ENCODE results near the gene TGM2.

Gene TGM2

DNA sequence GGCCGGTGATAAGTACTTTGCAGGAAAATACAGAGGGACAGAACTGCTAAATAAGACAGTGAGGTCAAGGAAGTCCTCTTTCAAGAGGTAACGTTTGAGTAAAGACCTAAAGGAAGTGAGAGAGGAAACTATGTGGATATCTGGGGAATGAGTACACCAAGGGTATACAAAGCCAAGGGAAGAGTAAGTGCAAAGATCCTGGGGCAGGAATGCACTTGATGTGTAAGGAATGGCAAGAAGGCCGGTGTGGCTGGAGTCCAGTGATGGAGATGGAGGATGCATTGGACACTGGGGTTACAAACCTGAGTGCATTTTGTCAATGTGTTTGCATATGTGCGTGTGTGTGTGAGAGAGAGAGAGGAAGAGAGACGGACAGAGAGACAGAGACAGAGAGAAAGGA lies 32.1 kb upstream of the TGM2 start:
- Histone ChIP-seq H3K27me3 (ENCODE audit: control insufficient read depth, insufficient read depth, low read length) (no peaks in the 10 kb centered on the region), H3K36me3 (ENCODE audit: control insufficient read depth, insufficient read depth, low read length) (no peaks in the 10 kb centered on the region), H3K4me1 (ENCODE audit: control insufficient read depth, insufficient read depth, low read length) (no peaks in the 10 kb centered on the region), H3K9ac (ENCODE audit: low read depth, low read length) (no peak overlapping the region), H3K9me3 (ENCODE audit: control insufficient read depth, insufficient read depth, low read length) (no peaks in the 10 kb centered on the region), H3K4me3 (ENCODE audit: low read depth, low read length) (no peak overlapping the region)

DNA sequence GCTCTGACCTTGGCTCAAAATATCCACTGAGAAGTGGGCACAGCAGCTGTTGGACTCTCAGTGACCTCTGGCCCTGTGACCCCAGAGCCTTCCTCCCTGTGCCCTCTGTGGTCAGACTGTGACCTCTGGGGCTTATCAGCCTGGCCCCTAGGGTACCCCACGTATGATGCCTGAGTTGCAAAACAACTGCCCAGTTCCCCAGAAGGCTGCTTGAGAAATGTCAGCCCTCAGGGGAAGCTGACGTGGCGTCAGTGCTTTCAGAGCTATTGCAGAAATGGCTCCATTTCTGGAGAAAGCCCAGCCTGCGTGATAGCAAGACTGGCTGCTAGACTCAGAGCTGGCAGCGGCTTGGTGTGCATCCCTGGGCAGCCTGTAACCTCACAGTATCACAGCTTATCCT lies 31.5 kb upstream of the TGM2 start:
- H3K4me1 ChIP-seq (ENCODE audit: control insufficient read depth, insufficient read depth, low read length), result peaks cover under 1% of the 10 kb centered on the region
- no peaks in the 10 kb centered on the region for H3K9me3 ChIP-seq (ENCODE audit: control insufficient read depth, insufficient read depth, low read length)
- no peaks in the 10 kb centered on the region for H3K27me3 ChIP-seq (ENCODE audit: control insufficient read depth, insufficient read depth, low read length)
- no peak overlapping the region for H3K9ac ChIP-seq (ENCODE audit: low read depth, low read length)
- no peak overlapping the region for H3K4me3 ChIP-seq (ENCODE audit: low read depth, low read length)
- no peaks in the 10 kb centered on the region for H3K36me3 ChIP-seq (ENCODE audit: control insufficient read depth, insufficient read depth, low read length)

DNA sequence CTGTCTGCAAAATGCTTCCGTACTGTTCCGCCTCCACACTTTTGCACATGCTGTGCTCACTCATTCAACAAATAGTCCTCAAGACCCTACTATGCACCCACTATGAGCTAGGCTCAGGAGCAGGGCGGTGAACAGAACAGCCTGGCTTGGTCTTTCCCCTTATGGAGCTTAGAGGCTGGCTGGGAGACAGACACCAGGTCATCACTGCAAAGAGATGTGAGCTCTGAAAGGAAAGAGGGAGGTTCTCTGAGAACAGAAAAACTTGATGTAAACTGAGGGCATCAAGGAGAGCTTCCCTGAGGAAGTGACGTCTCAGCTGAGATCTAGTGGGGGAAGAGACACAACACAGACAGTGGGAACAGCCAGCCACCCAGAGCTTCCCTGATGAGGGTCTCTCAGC lies 31.0 kb upstream of the TGM2 start:
- no peaks in the 10 kb centered on the region for H3K27me3 ChIP-seq (ENCODE audit: control insufficient read depth, insufficient read depth, low read length)
- peaks cover 2% of the 10 kb centered on the region for H3K4me1 ChIP-seq (ENCODE audit: control insufficient read depth, insufficient read depth, low read length)
- H3K9ac ChIP-seq (ENCODE audit: low read depth, low read length), result no peak overlapping the region
- no peaks in the 10 kb centered on the region for H3K36me3 ChIP-seq (ENCODE audit: control insufficient read depth, insufficient read depth, low read length)
- H3K9me3 ChIP-seq (ENCODE audit: control insufficient read depth, insufficient read depth, low read length), result no peaks in the 10 kb centered on the region
- H3K4me3 ChIP-seq (ENCODE audit: low read depth, low read length), result no peak overlapping the region

DNA sequence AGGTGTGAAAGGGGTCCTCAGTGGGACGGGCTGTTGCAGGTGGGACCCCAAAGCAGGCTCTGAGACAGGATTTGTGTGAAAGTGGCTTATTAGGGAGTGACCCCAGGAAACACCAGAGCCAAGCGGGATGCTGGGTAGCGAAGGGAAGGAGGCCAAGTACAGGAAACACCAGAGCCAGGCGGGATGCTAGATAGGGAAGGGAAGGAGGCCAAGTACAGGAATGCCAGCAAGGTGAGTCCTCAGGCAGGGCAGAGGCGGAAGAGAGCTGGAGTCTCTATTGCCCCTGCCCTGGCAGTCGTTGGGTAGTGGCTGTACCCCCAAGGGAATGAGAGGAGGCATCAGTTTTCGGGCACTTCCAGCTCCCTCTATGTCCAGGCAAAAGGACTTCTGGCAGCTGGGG lies 30.5 kb upstream of the TGM2 start:
- Histone ChIP-seq H3K36me3 (ENCODE audit: control insufficient read depth, insufficient read depth, low read length) (no peaks in the 10 kb centered on the region), H3K9me3 (ENCODE audit: control insufficient read depth, insufficient read depth, low read length) (no peaks in the 10 kb centered on the region), H3K9ac (ENCODE audit: low read depth, low read length) (no peak overlapping the region), H3K27me3 (ENCODE audit: control insufficient read depth, insufficient read depth, low read length) (no peaks in the 10 kb centered on the region), H3K4me1 (ENCODE audit: control insufficient read depth, insufficient read depth, low read length) (peaks cover 2% of the 10 kb centered on the region), H3K4me3 (ENCODE audit: low read depth, low read length) (no peak overlapping the region)

DNA sequence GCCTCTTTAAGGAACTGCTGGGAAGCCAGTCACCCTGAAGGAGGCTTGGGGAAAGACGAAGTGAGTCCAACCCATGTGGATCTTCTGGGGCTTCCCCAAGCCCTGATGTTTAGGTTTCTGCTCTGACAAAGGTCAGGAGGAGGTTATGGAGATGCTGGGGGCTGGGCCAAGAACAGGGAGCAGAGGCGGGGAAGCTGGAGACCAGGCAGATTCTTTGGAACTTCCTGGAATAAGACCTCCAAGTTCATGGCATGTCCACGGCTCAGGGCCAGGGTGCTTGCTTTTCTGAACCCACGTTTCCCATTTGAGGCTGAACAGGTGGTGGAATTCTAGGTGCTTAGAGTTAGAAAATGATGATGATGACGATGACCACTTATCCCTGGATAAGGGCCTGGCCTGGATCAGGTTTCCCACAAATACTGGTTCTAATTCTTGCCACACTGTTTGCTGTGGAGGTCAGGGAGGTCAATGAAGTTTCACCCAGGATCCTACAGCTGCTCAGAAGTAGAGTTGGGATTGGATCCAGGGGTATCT lies 30.0 kb upstream of the TGM2 start:
- H3K9ac ChIP-seq (ENCODE audit: low read depth, low read length), result no peak overlapping the region
- no peak overlapping the region for H3K4me3 ChIP-seq (ENCODE audit: low read depth, low read length)

DNA sequence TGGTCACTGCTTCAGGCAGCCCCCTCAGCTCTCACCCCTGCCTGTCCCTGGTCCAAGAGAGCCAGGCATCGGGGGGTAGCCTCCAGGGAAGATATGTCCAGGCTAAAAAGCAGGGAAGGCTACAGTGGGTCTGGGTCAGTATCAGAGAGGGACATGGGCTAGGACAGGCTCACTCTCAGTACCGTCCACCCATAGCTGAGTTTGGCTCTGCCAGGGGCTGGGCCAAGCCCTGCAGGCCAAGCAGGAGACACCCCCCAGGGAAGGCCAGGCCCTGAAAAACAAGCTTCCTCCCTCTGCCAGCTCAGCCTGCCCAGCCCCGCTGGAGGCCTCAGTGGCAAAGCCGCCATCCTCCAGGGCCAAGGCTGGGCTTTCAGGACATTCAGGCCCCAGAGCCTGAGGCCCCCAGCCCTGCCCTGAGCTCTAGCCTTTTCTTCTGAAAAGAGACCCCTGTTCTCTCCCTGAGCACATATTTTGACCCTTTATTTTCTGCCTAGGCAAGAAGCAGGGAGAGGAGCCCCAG lies 28.6 kb upstream of the TGM2 start:
- Histone ChIP-seq H3K9me3 (ENCODE audit: control insufficient read depth, insufficient read depth, low read length) (no peaks in the 10 kb centered on the region), H3K27me3 (ENCODE audit: control insufficient read depth, insufficient read depth, low read length) (no peaks in the 10 kb centered on the region), H3K9ac (ENCODE audit: low read depth, low read length) (no peak overlapping the region), H3K36me3 (ENCODE audit: control insufficient read depth, insufficient read depth, low read length) (no peaks in the 10 kb centered on the region), H3K4me1 (ENCODE audit: control insufficient read depth, insufficient read depth, low read length) (peaks cover 2% of the 10 kb centered on the region), H3K4me3 (ENCODE audit: low read depth, low read length) (no peak overlapping the region)

More for the DNA sequence above, 30.0 kb upstream of the TGM2 start:
- Histone ChIP-seq H3K4me1 (ENCODE audit: control insufficient read depth, insufficient read depth, low read length) (peaks cover 2% of the 10 kb centered on the region), H3K9me3 (ENCODE audit: control insufficient read depth, insufficient read depth, low read length) (no peaks in the 10 kb centered on the region), H3K27me3 (ENCODE audit: control insufficient read depth, insufficient read depth, low read length) (no peaks in the 10 kb centered on the region), H3K36me3 (ENCODE audit: control insufficient read depth, insufficient read depth, low read length) (no peaks in the 10 kb centered on the region)

DNA sequence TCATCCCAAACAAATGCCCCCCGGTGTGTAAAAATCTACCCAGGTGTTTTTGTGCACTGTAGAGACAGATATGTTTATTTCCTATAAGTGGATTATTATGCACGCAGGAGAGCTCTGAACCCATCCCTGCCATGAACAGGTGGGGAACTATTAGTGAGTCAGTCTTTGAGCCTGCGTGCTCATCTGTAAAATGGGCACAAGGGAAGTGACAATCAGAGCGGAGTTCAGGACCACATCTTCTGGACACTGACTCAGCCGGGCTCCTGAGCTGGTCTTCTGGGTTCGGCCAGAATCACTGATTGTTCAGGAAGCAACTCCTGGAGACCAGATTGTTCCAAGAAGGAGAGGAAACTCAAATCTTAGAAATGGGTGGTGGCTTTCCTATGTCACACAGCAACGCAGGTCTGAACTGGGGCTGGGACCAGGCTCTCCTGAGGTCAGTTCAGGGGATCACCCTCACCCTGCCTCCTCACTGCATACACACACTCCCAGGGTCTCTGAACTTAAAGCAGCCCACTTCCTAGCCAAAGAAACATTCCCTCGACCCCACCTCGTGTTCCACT lies 27.3 kb upstream of the TGM2 start:
- Histone ChIP-seq H3K9ac (ENCODE audit: low read depth, low read length) (no peak overlapping the region), H3K27me3 (ENCODE audit: control insufficient read depth, insufficient read depth, low read length) (no peaks in the 10 kb centered on the region), H3K36me3 (ENCODE audit: control insufficient read depth, insufficient read depth, low read length) (no peaks in the 10 kb centered on the region), H3K9me3 (ENCODE audit: control insufficient read depth, insufficient read depth, low read length) (no peaks in the 10 kb centered on the region), H3K4me3 (ENCODE audit: low read depth, low read length) (no peak overlapping the region), H3K4me1 (ENCODE audit: control insufficient read depth, insufficient read depth, low read length) (peaks cover 2% of the 10 kb centered on the region)

DNA sequence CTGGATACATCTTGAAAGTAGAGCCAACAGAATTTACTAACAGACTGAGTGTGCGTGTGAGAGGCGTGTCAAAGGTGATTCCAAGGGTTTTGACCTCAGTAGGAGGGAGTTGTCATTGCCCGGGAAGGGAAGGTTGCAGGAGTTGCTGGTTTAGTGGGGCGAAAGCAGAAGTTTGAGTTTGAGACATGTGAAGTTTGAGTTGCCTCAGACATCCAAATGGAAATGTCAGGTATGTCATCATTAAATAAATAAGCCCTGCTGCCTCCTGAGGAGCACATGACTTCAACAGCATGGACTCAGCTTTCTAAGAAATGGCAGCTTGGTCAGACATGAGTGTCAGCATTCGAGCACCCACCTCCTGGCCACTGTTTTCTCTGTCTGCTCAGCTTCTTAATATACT lies 26.6 kb upstream of the TGM2 start:
- Histone ChIP-seq H3K4me1 (ENCODE audit: control insufficient read depth, insufficient read depth, low read length) (peaks cover 2% of the 10 kb centered on the region), H3K36me3 (ENCODE audit: control insufficient read depth, insufficient read depth, low read length) (no peaks in the 10 kb centered on the region), H3K9ac (ENCODE audit: low read depth, low read length) (no peak overlapping the region), H3K4me3 (ENCODE audit: low read depth, low read length) (no peak overlapping the region), H3K9me3 (ENCODE audit: control insufficient read depth, insufficient read depth, low read length) (no peaks in the 10 kb centered on the region), H3K27me3 (ENCODE audit: control insufficient read depth, insufficient read depth, low read length) (no peaks in the 10 kb centered on the region)

DNA sequence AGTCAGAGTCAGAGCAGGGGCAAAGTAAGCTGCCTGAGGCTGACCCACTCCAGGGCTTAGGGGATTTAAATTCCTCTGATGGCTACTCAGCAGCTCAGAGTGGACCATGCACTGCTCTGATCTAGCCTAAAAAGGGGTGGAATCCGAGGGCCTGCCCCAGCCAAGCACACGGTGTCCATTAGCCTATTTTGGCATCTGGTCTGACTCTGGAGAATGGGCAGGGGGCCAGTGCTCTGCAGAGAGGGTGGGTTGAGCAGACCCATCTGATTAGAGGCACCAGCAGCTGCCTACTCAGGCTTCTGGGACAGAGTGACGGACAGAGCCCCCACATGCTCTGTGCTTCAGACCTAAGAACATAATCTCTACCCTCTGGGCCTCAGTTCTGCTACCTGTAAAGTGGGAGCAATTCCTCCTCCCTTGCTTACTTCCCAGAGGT lies 25.9 kb upstream of the TGM2 start:
- H3K9ac ChIP-seq (ENCODE audit: low read depth, low read length), result no peak overlapping the region
- peaks cover 2% of the 10 kb centered on the region for H3K4me1 ChIP-seq (ENCODE audit: control insufficient read depth, insufficient read depth, low read length)
- no peaks in the 10 kb centered on the region for H3K27me3 ChIP-seq (ENCODE audit: control insufficient read depth, insufficient read depth, low read length)
- H3K9me3 ChIP-seq (ENCODE audit: control insufficient read depth, insufficient read depth, low read length), result no peaks in the 10 kb centered on the region
- H3K4me3 ChIP-seq (ENCODE audit: low read depth, low read length), result no peak overlapping the region
- no peaks in the 10 kb centered on the region for H3K36me3 ChIP-seq (ENCODE audit: control insufficient read depth, insufficient read depth, low read length)

DNA sequence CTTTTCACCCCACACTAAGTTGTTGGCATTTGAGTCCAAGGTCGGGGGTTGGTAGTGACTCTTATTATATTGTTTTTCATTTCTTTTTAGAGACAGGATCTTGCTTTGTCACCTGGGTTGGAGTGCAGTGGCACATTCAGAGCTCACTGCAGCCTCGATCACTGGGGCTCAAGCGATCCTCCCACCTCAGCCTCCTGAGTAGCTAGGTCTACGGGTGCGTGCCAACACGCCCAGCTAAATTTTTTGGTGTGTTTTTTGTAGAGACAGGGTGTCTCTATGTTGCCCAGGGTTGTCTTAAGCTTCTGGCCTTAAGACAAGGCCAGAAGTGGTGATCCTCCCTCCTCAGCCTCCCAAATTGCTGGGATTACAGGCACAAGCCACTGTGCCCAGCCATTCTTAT lies 25.1 kb upstream of the TGM2 start:
- H3K27me3 ChIP-seq (ENCODE audit: control insufficient read depth, insufficient read depth, low read length), result no peaks in the 10 kb centered on the region
- no peaks in the 10 kb centered on the region for H3K36me3 ChIP-seq (ENCODE audit: control insufficient read depth, insufficient read depth, low read length)
- peaks cover 2% of the 10 kb centered on the region for H3K4me1 ChIP-seq (ENCODE audit: control insufficient read depth, insufficient read depth, low read length)
- no peaks in the 10 kb centered on the region for H3K9me3 ChIP-seq (ENCODE audit: control insufficient read depth, insufficient read depth, low read length)
- no peak overlapping the region for H3K4me3 ChIP-seq (ENCODE audit: low read depth, low read length)
- H3K9ac ChIP-seq (ENCODE audit: low read depth, low read length), result no peak overlapping the region

DNA sequence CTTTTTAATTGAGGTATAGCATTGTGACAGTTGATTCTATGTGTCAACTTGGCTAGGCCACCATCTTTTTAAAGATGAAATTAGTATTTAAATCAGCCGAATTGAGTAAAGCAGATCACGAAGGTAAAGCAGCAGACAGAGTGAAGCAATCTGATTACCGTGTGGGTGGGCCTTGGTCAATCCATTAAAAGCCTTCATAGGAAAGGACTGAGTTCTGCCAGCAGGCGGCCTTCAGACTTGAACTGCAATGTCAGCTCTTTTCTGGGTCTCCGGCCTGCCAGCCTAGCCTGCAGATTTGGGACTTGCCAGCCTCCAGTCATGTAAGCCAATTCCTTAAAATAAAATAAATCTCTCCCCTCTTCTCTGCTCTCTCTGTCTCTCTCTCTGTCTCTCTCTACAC lies 22.4 kb upstream of the TGM2 start:
- Histone ChIP-seq H3K9me3 (ENCODE audit: control insufficient read depth, insufficient read depth, low read length) (no peaks in the 10 kb centered on the region), H3K27me3 (ENCODE audit: control insufficient read depth, insufficient read depth, low read length) (no peaks in the 10 kb centered on the region), H3K4me1 (ENCODE audit: control insufficient read depth, insufficient read depth, low read length) (peaks cover 2% of the 10 kb centered on the region), H3K4me3 (ENCODE audit: low read depth, low read length) (no peak overlapping the region), H3K36me3 (ENCODE audit: control insufficient read depth, insufficient read depth, low read length) (no peaks in the 10 kb centered on the region), H3K9ac (ENCODE audit: low read depth, low read length) (no peak overlapping the region)

DNA sequence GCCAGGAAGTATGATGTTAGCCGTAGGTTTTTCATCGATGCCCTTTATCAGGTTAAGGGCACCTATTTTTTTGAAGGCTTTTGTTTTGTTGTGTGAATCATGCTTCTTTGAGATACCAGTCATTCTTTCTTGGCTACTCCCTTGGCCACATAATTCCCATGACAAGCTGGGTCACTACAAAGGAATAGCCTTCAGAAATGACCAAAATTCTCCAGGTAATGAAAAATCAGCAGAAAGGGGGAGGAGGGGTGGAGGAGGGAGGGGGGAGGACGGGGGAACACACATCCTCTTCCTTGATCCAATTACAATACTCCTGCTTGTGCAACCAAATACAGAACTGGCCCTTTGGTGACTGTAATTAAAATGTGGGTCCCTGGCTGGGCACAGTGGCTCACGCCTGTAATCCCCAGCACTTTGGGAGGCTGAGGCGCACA lies 21.7 kb upstream of the TGM2 start:
- Histone ChIP-seq H3K4me1 (ENCODE audit: control insufficient read depth, insufficient read depth, low read length) (peaks cover 2% of the 10 kb centered on the region), H3K4me3 (ENCODE audit: low read depth, low read length) (no peak overlapping the region), H3K9ac (ENCODE audit: low read depth, low read length) (no peak overlapping the region), H3K27me3 (ENCODE audit: control insufficient read depth, insufficient read depth, low read length) (no peaks in the 10 kb centered on the region), H3K36me3 (ENCODE audit: control insufficient read depth, insufficient read depth, low read length) (no peaks in the 10 kb centered on the region), H3K9me3 (ENCODE audit: control insufficient read depth, insufficient read depth, low read length) (no peaks in the 10 kb centered on the region)
